ENCODE measurements around the gene SETD3.

Gene SETD3

GRCh38 chr14:99506276-99506675, 25.6 kb upstream of the SETD3 start:
- no peak overlapping the region for H3K4me3 ChIP-seq (replicated peaks in 1 of 2; ENCODE audit: low read depth in 2 of 2, low read length in 2 of 2)
- DNase-seq (ENCODE audit: low read depth in 2 of 2), result no peak
- TF ChIP-seq CTCF (IDR thresholded peaks at IDR 0.05; ENCODE audit: low read depth, low read length), result no peak

GRCh38 chr14:99505089-99505488, 24.4 kb upstream of the SETD3 start:
- TF ChIP-seq CTCF (IDR thresholded peaks at IDR 0.05; ENCODE audit: low read depth, low read length), result no peak
- no peak for DNase-seq (ENCODE audit: low read depth in 2 of 2)
- no peak overlapping the region for H3K4me3 ChIP-seq (replicated peaks in 1 of 2; ENCODE audit: low read depth in 2 of 2, low read length in 2 of 2)

- H3K4me3 ChIP-seq (replicated peaks in 1 of 2; ENCODE audit: low read depth in 2 of 2, low read length in 2 of 2), result no peak overlapping the region
- no peak for TF ChIP-seq CTCF (IDR thresholded peaks at IDR 0.05; ENCODE audit: low read depth, low read length)
- DNase-seq (ENCODE audit: low read depth in 2 of 2), result no peak
Observed at GRCh38 chr14:99503848-99504453, 23.3 kb upstream of the SETD3 start.

DNA sequence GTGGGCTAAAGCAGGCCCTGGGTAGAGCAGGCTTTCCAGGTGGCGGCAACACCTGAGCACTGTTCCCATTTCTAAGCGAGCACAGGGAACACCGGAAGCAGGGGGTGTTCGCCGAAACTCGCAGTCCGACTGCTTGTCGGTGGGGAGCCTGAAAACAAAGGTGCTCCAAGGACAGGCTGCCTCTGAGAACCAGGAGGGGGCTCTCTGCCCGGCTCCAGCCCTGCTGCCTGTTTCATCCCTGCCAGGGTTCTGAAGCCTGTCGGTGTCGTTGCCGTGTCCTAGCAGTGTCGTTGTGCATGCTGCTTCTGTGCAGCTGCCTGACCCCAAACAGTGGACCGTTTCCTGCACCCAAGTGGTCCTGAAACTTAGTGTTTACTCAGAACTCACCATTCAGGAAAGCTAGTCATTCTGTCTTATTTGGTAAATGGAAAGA, 22.3 kb upstream of the SETD3 start:
- TF ChIP-seq CTCF (IDR thresholded peaks at IDR 0.05; ENCODE audit: low read depth, low read length), result no peak
- DNase-seq (ENCODE audit: low read depth in 2 of 2), result no peak

DNA sequence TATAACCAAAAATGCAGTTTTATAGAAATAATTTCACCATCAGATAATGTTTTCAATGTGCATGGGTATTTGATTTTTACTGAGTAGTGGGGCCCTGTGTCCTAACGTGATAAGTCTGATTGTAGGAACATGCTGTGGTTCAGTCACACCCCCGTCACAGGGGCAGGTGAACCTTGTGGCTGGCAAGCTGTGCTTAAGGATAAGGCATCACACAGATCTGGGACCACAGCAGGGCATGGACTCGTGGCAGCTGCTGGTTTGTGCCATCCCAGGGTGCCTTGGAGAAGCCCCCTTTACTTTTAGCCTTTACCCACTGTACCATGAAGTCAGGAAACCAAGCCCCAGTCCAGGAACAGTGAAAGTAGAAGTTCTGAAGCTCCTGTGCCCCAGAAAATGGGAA, 17.2 kb upstream of the SETD3 start:
- no peak for TF ChIP-seq CTCF (IDR thresholded peaks at IDR 0.05; ENCODE audit: low read depth, low read length)
- H3K4me3 ChIP-seq (replicated peaks in 1 of 2; ENCODE audit: low read depth in 2 of 2, low read length in 2 of 2), result no peak overlapping the region
- no peak for DNase-seq (ENCODE audit: low read depth in 2 of 2)

More for the DNA sequence above, 22.3 kb upstream of the SETD3 start:
- no peak overlapping the region for H3K4me3 ChIP-seq (replicated peaks in 1 of 2; ENCODE audit: low read depth in 2 of 2, low read length in 2 of 2)

DNA sequence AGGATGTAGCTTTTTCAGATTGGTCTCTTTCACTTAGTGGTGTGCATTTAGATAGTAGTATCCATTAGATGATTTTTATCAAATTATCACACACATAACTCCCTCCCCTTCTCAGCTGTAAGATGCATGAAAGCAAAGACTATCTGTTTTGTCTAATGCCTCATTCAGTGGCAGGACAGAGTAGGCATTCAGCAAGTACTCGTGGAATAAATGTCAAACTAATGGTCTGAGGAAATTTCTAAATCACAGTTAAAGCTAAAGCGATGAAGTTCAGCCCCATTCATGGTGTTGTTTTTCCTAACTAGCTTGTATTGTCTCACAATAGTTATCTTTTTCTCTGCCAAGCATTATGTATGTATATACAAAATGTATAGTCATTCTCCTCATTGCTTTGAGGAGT, 16.7 kb upstream of the SETD3 start:
- no peak for TF ChIP-seq CTCF (IDR thresholded peaks at IDR 0.05; ENCODE audit: low read depth, low read length)
- no peak for DNase-seq (ENCODE audit: low read depth in 2 of 2)
- H3K4me3 ChIP-seq (replicated peaks in 1 of 2; ENCODE audit: low read depth in 2 of 2, low read length in 2 of 2), result no peak overlapping the region

DNA sequence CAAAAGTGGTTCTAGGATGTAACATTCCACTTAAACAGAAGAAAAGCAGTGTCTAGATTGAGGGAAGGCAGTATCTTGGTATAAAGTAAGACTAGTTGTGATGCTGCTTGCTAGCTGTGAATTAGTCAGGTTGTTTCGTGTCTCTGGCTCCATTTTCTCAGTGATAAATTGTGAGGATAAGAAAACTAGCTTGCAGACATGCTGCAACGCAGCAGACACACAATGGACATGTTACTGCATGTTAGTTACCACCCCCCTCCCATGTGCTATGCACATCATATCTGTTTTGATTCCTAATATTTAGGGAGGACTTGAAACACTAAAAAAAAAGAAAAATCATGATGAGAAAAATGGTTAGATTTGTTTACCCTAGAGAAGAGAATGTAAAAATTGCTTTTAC, 3.4 kb upstream of the SETD3 start:
- TF ChIP-seq CTCF (IDR thresholded peaks at IDR 0.05; ENCODE audit: low read depth, low read length), result no peak
- no peak for DNase-seq (ENCODE audit: low read depth in 2 of 2)

More for the DNA sequence above, 3.4 kb upstream of the SETD3 start:
- no peak overlapping the region for H3K4me3 ChIP-seq (replicated peaks in 1 of 2; ENCODE audit: low read depth in 2 of 2, low read length in 2 of 2)
